ENCODE measurements around the gene TCERG1L.

TCERG1L gene

GRCh38 chr10:131058799-131059198, 252.7 kb downstream of the TCERG1L start:
- intact Hi-C loops (cut with DNase I): no loop called here
- no peak for DNase-seq

GRCh38 chr10:131056781-131057180, 254.7 kb downstream of the TCERG1L start:
- peak in 1 of 42 donors; percentile 3 for DNase-seq
- intact Hi-C loops (cut with DNase I): no loop called here

- intact Hi-C loops (cut with DNase I): no loop called here
- DNase-seq: peak in 1 of 42 donors; percentile 25
Measured at GRCh38 chr10:131056091-131056579, 255.4 kb downstream of the TCERG1L start.

GRCh38 chr10:131055437-131055836, 256.1 kb downstream of the TCERG1L start:
- intact Hi-C loops (cut with DNase I): no loop called here

GRCh38 chr10:131053192-131053591, 258.3 kb downstream of the TCERG1L start:
- no peak for DNase-seq
- intact Hi-C loops (cut with DNase I): no loop called here

More at GRCh38 chr10:131055437-131055836, 256.1 kb downstream of the TCERG1L start:
- DNase-seq: no peak

GRCh38 chr10:131050162-131050766, 261.3 kb downstream of the TCERG1L start:
- intact Hi-C loops (cut with DNase I): no loop called here
- peak in 1 of 42 donors; percentile 12 for DNase-seq

- intact Hi-C loops (cut with DNase I): no loop called here
- peak in 34 of 42 donors; percentile 18 to 94 (median 62) for DNase-seq
Measured at GRCh38 chr10:131049016-131049415, 262.5 kb downstream of the TCERG1L start.

GRCh38 chr10:131048606-131049005, 262.9 kb downstream of the TCERG1L start:
- intact Hi-C loops (cut with DNase I): no loop called here
- DNase-seq: no peak

GRCh38 chr10:131047501-131047900, 264.0 kb downstream of the TCERG1L start:
- intact Hi-C loops (cut with DNase I): no loop called here
- peak in 1 of 42 donors; percentile 5 for DNase-seq

- intact Hi-C loops (cut with DNase I): no loop called here
- no peak for DNase-seq
Measured at GRCh38 chr10:131046194-131046593, 265.3 kb downstream of the TCERG1L start.

- intact Hi-C loops (cut with DNase I): no loop called here
Measured at GRCh38 chr10:131044379-131045111, 267.0 kb downstream of the TCERG1L start.

GRCh38 chr10:131043039-131043691, 268.4 kb downstream of the TCERG1L start:
- intact Hi-C loops (cut with DNase I): no loop called here
- peak in 1 of 42 donors; percentile 6 for DNase-seq

More at GRCh38 chr10:131044379-131045111, 267.0 kb downstream of the TCERG1L start:
- DNase-seq: peak in 1 of 42 donors; percentile 16
